ENCODE results near the gene CDHR5.

- TF ChIP-seq CTCF (IDR thresholded peaks at IDR 0.05) (no peak), EP300 (IDR thresholded peaks at IDR 0.05; ENCODE audit: low read depth) (no peak)
These were observed 15.4 kb downstream of the CDHR5 start for GRCh38 chr11:609341-609811.
